Loucy (cell line): ENCODE measurements around the gene MYG1.
A peak's percentile ranks its signal among the peaks of the same experiment; 100 is the strongest.

ENCODE experiments used
- H2AFZ ChIP-seq: fragments of 200-600 bp; sonication (generic); 2 replicates; pipeline ENCODE4 v1.6.0; 2016; ENCODE audit warnings: antibody characterized with exemption, mild to moderate bottlenecking, low read length, moderate library complexity
- H3F3A ChIP-seq: fragments of 200-600 bp; 2 replicates; pipeline ENCODE4 v1.6.0; 2016; ENCODE audit warnings: antibody characterized with exemption, low read depth, mild to moderate bottlenecking
- H3K27me3 ChIP-seq: fragments of 200-600 bp; sonication (generic); 2 replicates; pipeline ENCODE4 v1.6.1; 2014; ENCODE audit warnings: low read length, mild to moderate bottlenecking; ENCODE audit not compliant: insufficient read depth, poor library complexity, severe bottlenecking
- H3K36me3 ChIP-seq: fragments of 200-600 bp; sonication (generic); 2 replicates; pipeline ENCODE4 v1.6.1; 2016; ENCODE audit warnings: low read length; ENCODE audit not compliant: insufficient read depth
- H3K4me1 ChIP-seq: fragments of 200-600 bp; sonication (generic); 2 replicates; pipeline ENCODE4 v1.5.1; 2014; ENCODE audit warnings: low read length, mild to moderate bottlenecking; ENCODE audit not compliant: insufficient read depth, poor library complexity, severe bottlenecking
- H3K4me2 ChIP-seq: fragments of 200-600 bp; sonication (generic); 2 replicates; pipeline ENCODE4 v1.6.0; 2014; ENCODE audit warnings: antibody characterized with exemption, low read length, low read depth, mild to moderate bottlenecking; ENCODE audit not compliant: poor library complexity, severe bottlenecking
- H3K4me3 ChIP-seq: fragments of 200-600 bp; sonication (generic); 2 replicates; pipeline ENCODE4 v1.5.1; 2014; ENCODE audit warnings: low read length, mild to moderate bottlenecking, mixed read lengths; ENCODE audit not compliant: poor library complexity, severe bottlenecking
- H3K79me2 ChIP-seq: fragments of 200-600 bp; sonication (generic); 2 replicates; pipeline ENCODE4 v1.6.1; 2014; ENCODE audit warnings: low read length; ENCODE audit not compliant: insufficient read depth
- H3K9ac ChIP-seq: fragments of 200-600 bp; sonication (generic); 2 replicates; pipeline ENCODE4 v1.6.0; 2014; ENCODE audit warnings: mild to moderate bottlenecking, low read depth, low read length, moderate library complexity; ENCODE audit not compliant: poor library complexity, severe bottlenecking
- H3K9me2 ChIP-seq: fragments of 200-600 bp; sonication (generic); replicated peaks from 2 replicates; pipeline ENCODE4 v1.6.1; 2016; ENCODE audit warnings: low read depth, low read length, mixed read lengths
- H3K9me3 ChIP-seq: fragments of 200-600 bp; sonication (generic); 2 replicates; pipeline ENCODE4 v1.6.1; 2014; ENCODE audit warnings: mild to moderate bottlenecking, antibody characterized with exemption, low read length, low read depth; ENCODE audit not compliant: insufficient read depth
- H4K20me1 ChIP-seq: fragments of 200-600 bp; sonication (generic); 2 replicates; pipeline ENCODE4 v1.6.0; 2014; ENCODE audit warnings: antibody characterized with exemption, low read length, mild to moderate bottlenecking; ENCODE audit not compliant: insufficient read depth, poor library complexity, severe bottlenecking
- CTCF ChIP-seq: fragments of 200-600 bp; sonication (generic); conservative IDR thresholded peaks from 2 replicates; pipeline ENCODE4 v1.5.1; 2014; ENCODE audit warnings: mild to moderate bottlenecking, antibody characterized with exemption, low read length
- EZH2phosphoT487 ChIP-seq: fragments of 200-600 bp; IDR thresholded peaks from 2 replicates; pipeline ENCODE4 v1.6.1; 2018; ENCODE audit warnings: antibody characterized with exemption, mild to moderate bottlenecking, moderate library complexity, borderline replicate concordance

The MYG1 gene

GRCh38 chr12:53253298-53253697 is 46.2 kb upstream of the MYG1 start:
- TF ChIP-seq CTCF (no peak), EZH2phosphoT487 (no peak)
- Histone ChIP-seq H3K36me3 (no peaks in the 10 kb centered on the region), H3K27me3 (no peaks in the 10 kb centered on the region), H3K9me3 (no peaks in the 10 kb centered on the region), H2AFZ (no peak overlapping the region), H3K4me2 (peak overlapping the region; percentile 92), H3K4me1 (peaks cover 39% of the 10 kb centered on the region), H4K20me1 (no peaks in the 10 kb centered on the region), H3K79me2 (peaks cover 24% of the 10 kb centered on the region), H3K9ac (peak overlapping the region; percentile 85), H3K4me3 (peak overlapping the region; percentile 96), H3K9me2 (no peaks in the 10 kb centered on the region), H3F3A (no peaks in the 10 kb centered on the region)

GRCh38 chr12:53254816-53255545 is 44.5 kb upstream of the MYG1 start:
- peaks cover 42% of the 10 kb centered on the region for H3K4me1 ChIP-seq
- no peak overlapping the region for H3K9ac ChIP-seq
- H3K27me3 ChIP-seq, result no peaks in the 10 kb centered on the region
- no peaks in the 10 kb centered on the region for H3K9me3 ChIP-seq
- H4K20me1 ChIP-seq, result no peaks in the 10 kb centered on the region
- peaks cover 24% of the 10 kb centered on the region for H3K79me2 ChIP-seq
- TF ChIP-seq CTCF (no peak), EZH2phosphoT487 (no peak)
- H3F3A ChIP-seq, result no peaks in the 10 kb centered on the region
- H2AFZ ChIP-seq, result no peak overlapping the region
- no peaks in the 10 kb centered on the region for H3K9me2 ChIP-seq
- no peaks in the 10 kb centered on the region for H3K36me3 ChIP-seq
- no peak overlapping the region for H3K4me2 ChIP-seq
- H3K4me3 ChIP-seq, result no peak overlapping the region

- TF ChIP-seq EZH2phosphoT487 (no peak), CTCF (no peak)
- no peaks in the 10 kb centered on the region for H3K9me3 ChIP-seq
- no peak overlapping the region for H3K4me3 ChIP-seq
- no peaks in the 10 kb centered on the region for H3K36me3 ChIP-seq
- peaks cover 41% of the 10 kb centered on the region for H3K4me1 ChIP-seq
- H3K9ac ChIP-seq, result no peak overlapping the region
- no peaks in the 10 kb centered on the region for H3F3A ChIP-seq
- H2AFZ ChIP-seq, result no peak overlapping the region
- H4K20me1 ChIP-seq, result no peaks in the 10 kb centered on the region
- no peaks in the 10 kb centered on the region for H3K27me3 ChIP-seq
- no peaks in the 10 kb centered on the region for H3K9me2 ChIP-seq
- H3K4me2 ChIP-seq, result peak overlapping the region; percentile 8
- H3K79me2 ChIP-seq, result peaks cover 24% of the 10 kb centered on the region
Observed at GRCh38 chr12:53255996-53256395, 43.5 kb upstream of the MYG1 start.
